GM12892 (cell line): ENCODE measurements around the gene AMY2A.
"Not testable (repeated sequence)": the region's sequence is repeated elsewhere in the genome, so short reads cannot be mapped to it uniquely, and the experiment has no call there.

Experiments used
- POLR2A ChIP-seq: IDR thresholded peaks from 2 replicates; pipeline ENCODE4 v1.6.1; 2011; ENCODE audit warnings: low read depth, low read length, control low read depth
- TAF1 ChIP-seq: IDR thresholded peaks from 2 replicates; pipeline ENCODE4 v1.6.1; 2011; ENCODE audit warnings: low read depth, mild to moderate bottlenecking, control low read depth, low read length, borderline replicate concordance

DNA sequence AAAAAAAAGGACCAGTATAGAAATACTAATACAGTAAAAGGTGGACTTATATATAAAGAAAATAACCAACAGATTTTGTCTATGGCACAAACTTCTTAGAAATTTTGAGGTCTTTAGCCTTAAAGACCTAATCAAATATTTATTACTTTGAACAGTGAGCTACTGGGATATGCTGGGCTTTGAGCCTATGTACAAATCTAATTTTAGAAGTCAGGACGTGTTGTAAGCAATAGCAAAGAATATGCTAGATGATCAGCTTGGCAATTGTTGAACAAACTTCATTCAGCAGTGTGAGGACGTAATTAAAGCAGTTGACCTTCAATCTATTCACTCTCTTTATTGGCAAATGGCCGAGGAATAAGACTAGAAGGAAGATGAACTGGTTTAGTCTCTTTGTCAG is 14.5 kb upstream of the AMY2A start:
- not testable (repeated sequence) for TF ChIP-seq TAF1, POLR2A
